K562 (cell line): ENCODE data around the gene TREH.

ENCODE experiments used
- ATF3 ChIP-seq, 2 experiments: fragments of 450-650 bp in 1 of 2; sonication (generic) in 1 of 2; formaldehyde crosslinking in 1 of 2; IDR thresholded peaks in 1 of 2; conservative IDR thresholded peaks in 1 of 2; 2 replicates each; pipeline versions ENCODE4 v1.6.1 to v1.8.1; 2016 to 2023; ENCODE audit warnings: mild to moderate bottlenecking in 2 of 2, moderate library complexity in 2 of 2, inconsistent platforms in 1 of 2, missing genetic modification reagents in 1 of 2
- CTCF ChIP-seq, 3 experiments: IDR thresholded peaks in 2 of 3; conservative IDR thresholded peaks in 1 of 3; 2 replicates each; pipeline ENCODE4 v1.5.1; 2011 to 2012; ENCODE audit warnings: low read length in 3 of 3, mild to moderate bottlenecking in 3 of 3, control low read depth in 2 of 3, improper control_type of control experiment in 1 of 3, inconsistent platforms in 1 of 3, low read depth in 1 of 3, mixed read lengths in 1 of 3, moderate library complexity in 1 of 3; ENCODE audit not compliant: insufficient read depth in 2 of 3
- E4F1 ChIP-seq: fragments of 250-450 bp; sonication (Bioruptor Pico); IDR thresholded peaks from 2 replicates; pipeline ENCODE4 v1.5.0; 2021; ENCODE audit warnings: mild to moderate bottlenecking, borderline replicate concordance
- FOXJ3 ChIP-seq: sonication (generic); formaldehyde crosslinking; IDR thresholded peaks from 2 replicates; pipeline ENCODE4 v1.4.0; 2020; ENCODE audit warnings: mild to moderate bottlenecking, missing genetic modification reagents
- GATA2 ChIP-seq: sonication (generic); formaldehyde crosslinking; IDR thresholded peaks from 2 replicates; pipeline ENCODE4 v1.4.0; 2020; ENCODE audit warnings: mild to moderate bottlenecking, missing genetic modification reagents
- HDAC2 ChIP-seq: fragments of 450-650 bp; IDR thresholded peaks from 2 replicates; pipeline ENCODE4 v1.6.1; 2016; ENCODE audit warnings: mild to moderate bottlenecking
- MLX ChIP-seq, 2 experiments: fragments of 450-650 bp in 1 of 2; sonication (generic) in 1 of 2; formaldehyde crosslinking; conservative IDR thresholded peaks; 2 replicates each; pipeline versions ENCODE4 v1.4.0 to v1.8.1; 2020 to 2022; ENCODE audit warnings: mild to moderate bottlenecking in 1 of 2, missing genetic modification reagents in 1 of 2
- NCOA4 ChIP-seq: fragments of 450-650 bp; IDR thresholded peaks from 2 replicates; pipeline ENCODE4 v1.6.1; 2018; ENCODE audit warnings: mild to moderate bottlenecking; ENCODE audit not compliant: partially characterized antibody
- SIN3B ChIP-seq: fragments of 450-650 bp; IDR thresholded peaks from 2 replicates; pipeline ENCODE4 v1.6.1; 2017; ENCODE audit warnings: low read depth, mild to moderate bottlenecking, moderate library complexity
- STAG1 ChIP-seq: sonication (generic); formaldehyde crosslinking; IDR thresholded peaks from 2 replicates; pipeline ENCODE4 v1.5.0; 2020; ENCODE audit warnings: missing genetic modification reagents, borderline replicate concordance
- TEAD4 ChIP-seq, 2 experiments: sonication (generic) in 1 of 2; formaldehyde crosslinking in 1 of 2; IDR thresholded peaks; 2 replicates each; pipeline versions ENCODE4 v1.6.1 to v1.8.0; 2012 to 2022; ENCODE audit warnings: borderline replicate concordance in 1 of 2, inconsistent platforms in 1 of 2, low read length in 1 of 2, mild to moderate bottlenecking in 1 of 2, missing genetic modification reagents in 1 of 2
- ZNF398 ChIP-seq: fragments of 250-450 bp; sonication (Bioruptor Pico); IDR thresholded peaks from 2 replicates; pipeline ENCODE4 v1.8.0; 2021; ENCODE audit warnings: moderate library complexity, mild to moderate bottlenecking, inconsistent platforms

- TF ChIP-seq CTCF (IDR thresholded peaks at IDR 0.05 in 2 of 3, conservative IDR thresholded peaks at IDR 0.05 in 1 of 3; ENCODE audit: insufficient read depth in 2 of 3, low read depth in 1 of 3, low read length in 3 of 3) (no peak), NCOA4 (no peak), MLX (CRISPR knock-in tag; conservative IDR thresholded peaks at IDR 0.05) (no peak), TEAD4 (IDR thresholded peaks at IDR 0.05; ENCODE audit: low read length) (no peak), TEAD4 (CRISPR knock-in tag; IDR thresholded peaks at IDR 0.05; ENCODE audit: borderline replicate concordance) (no peak), STAG1 (CRISPR knock-in tag) (no peak), HDAC2 (no peak), SIN3B (no peak), E4F1 (CRISPR knock-in tag) (no peak), GATA2 (no peak), ZNF398 (CRISPR knock-in tag) (no peak), FOXJ3 (CRISPR knock-in tag) (no peak), ATF3 (IDR thresholded peaks at IDR 0.05) (no peak), ATF3 (CRISPR knock-in tag; conservative IDR thresholded peaks at IDR 0.05) (no peak)
Observed at GRCh38 chr11:118663381-118663780, 16.1 kb downstream of the TREH start.
